GM18873 (cell line): ENCODE measurements around the gene ETV5.
A peak's percentile ranks its signal among the peaks of the same experiment; 100 is the strongest.

Experiments used
- ATAC-seq: cut with Tn5 transposase; IDR thresholded peaks from one replicate; pipeline ENCODE4 v1.9.1; 2021; ENCODE audit warnings: mild to moderate bottlenecking, moderate library complexity, moderate number of reproducible peaks; ENCODE audit not compliant: unreplicated experiment, low FRiP score

Gene ETV5

DNA sequence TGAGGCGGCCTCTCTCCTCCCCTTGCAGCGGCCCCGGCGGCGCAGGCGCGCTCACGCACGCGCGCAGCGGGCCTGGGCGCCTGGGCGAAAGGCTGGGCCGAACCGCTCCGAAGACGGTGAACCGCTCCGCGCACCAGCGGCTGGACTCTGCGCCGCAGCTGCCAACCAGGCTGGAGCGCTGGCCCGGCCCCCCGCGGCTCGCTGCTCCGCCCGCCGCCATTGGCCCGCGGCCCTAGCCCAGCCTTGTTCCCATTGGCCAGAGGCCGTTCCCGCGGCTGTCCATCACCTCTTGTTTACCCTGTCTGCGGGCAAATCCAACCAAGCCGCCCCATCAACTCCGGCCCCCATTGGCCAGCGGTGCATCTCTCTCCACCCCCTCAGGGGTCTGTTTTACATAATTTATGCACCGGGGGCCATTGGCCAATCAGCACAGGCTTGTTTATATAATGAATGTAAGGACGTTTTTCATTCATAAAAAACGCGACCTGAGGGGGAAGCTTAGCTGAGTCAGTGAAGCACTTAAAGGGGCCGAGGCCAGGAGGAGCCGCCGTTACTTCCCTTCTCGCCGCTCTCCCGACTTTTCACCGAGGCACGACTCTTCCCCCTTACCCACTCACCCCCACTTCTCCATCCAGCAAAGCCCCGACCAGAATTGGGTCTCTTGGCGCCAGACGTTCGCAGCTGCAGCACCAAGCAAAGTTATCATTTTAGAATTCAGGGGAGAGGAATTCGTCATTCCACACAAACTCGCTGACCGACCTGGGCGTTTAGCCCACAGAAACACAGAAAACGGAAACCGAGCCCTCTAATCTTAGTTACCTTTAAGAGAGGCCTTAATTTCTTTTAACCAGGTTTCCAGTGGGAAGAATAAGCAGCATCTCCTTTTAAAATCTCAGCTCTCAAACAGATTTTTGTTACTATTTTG, at the start of gene ETV5:
Gene ETV5 (minus strand): TSS at position 149 of the 925 bp plus-strand sequence. CDS start 3,221 bp downstream, outside the sequence.
- ATAC-seq, result peak; percentile 98

DNA sequence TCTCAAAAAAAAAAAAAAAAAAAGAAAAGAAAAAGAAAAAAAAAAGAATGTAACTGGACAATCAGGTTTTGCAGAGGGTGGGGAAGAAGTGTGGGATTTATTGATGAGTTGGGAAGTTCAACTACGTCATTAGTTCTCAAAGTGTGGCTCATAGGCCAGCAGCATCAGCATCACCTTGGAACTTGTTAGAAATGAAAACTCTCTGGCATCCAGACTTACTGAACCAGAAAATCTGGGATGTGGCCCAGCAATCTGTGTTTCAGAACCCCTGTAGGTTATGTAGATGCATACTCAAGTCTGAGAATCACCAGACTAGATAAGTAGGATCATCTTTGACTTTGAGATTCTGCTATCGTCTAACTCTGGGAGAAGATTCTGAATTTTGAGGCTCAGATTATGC, 45.8 kb upstream of the ETV5 start:
- no peak for ATAC-seq

DNA sequence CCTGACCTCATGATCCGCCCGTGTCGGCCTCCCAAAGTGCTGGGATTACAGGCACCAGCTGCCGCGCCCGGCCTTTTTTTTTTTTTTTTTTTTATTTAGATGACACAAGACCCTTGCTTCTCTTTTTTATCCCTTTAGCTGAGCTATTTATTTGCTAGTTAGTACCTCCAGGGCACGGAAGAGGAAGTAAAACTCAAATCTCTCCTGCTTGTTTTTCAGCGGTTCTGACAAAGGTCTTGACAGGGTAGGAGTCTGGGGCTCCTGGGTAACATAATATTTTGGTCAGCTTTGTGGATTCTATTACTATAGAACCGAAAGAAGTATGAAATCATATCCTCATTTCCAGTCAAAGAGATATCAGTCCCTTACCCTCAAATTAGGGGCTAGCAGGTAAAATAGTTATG, 44.0 kb upstream of the ETV5 start:
- peak; percentile 84 for ATAC-seq

DNA sequence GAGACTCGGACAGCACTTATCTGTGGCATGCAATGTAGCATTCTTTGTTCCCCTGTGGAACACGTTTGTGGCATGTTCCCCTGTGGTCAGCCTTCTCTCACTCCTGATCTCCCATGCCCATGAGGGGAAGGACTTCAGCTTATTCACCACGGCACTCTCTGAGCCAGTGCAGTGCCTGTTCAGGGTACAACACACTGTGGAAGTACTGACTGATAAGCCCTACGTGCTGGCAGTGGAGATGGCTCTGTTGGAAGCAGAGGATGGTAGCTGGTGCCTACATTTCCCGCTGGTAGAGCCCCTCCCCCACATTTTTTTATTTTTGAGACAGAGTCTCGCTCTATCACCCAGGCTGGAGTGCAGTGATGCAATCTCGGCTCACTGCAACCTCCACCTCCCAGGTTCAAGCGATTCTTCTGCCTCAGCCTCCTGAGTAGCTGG, 43.5 kb upstream of the ETV5 start:
- no peak for ATAC-seq

DNA sequence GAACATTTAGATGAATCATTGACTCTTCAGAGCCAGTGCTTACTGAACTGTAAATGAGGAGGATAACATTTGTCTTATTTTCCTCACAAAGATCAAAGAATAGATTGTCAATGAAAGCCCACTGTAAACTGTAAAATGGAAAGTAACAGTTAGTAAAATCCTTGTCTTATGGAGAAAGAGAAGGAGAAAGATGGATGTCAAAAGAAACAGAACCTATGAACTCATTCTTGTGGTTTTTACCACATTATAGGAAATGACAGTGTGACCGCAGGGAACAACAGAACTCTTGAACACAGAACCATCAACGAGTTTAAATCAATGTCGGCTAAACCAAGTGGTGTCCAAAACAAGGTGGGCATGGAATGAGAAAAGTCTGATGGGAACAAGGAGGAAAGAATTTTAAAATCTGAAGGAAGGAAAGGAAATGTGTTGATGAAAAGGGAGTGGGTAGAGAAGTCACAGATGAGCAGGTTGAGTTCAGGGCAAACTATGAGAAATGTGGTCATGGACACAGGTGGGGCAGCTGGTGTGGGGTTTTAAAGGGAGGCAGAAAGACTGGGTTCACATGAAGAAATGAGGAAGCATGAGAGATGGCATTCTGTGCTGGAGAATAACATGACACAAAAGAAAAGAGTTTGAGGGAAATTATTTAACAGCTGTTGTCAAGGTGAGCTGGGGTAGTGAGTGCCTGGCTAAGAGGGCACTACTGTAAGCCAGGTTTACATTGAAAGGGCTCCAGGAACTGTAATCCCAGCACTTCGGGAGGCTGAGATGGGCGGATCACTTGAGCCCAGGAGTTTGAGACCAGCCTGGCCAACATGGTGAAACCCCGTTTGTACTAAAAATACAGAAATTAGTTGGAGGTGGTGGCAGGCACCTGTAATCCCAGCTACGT, 42.4 kb upstream of the ETV5 start:
- no peak for ATAC-seq

DNA sequence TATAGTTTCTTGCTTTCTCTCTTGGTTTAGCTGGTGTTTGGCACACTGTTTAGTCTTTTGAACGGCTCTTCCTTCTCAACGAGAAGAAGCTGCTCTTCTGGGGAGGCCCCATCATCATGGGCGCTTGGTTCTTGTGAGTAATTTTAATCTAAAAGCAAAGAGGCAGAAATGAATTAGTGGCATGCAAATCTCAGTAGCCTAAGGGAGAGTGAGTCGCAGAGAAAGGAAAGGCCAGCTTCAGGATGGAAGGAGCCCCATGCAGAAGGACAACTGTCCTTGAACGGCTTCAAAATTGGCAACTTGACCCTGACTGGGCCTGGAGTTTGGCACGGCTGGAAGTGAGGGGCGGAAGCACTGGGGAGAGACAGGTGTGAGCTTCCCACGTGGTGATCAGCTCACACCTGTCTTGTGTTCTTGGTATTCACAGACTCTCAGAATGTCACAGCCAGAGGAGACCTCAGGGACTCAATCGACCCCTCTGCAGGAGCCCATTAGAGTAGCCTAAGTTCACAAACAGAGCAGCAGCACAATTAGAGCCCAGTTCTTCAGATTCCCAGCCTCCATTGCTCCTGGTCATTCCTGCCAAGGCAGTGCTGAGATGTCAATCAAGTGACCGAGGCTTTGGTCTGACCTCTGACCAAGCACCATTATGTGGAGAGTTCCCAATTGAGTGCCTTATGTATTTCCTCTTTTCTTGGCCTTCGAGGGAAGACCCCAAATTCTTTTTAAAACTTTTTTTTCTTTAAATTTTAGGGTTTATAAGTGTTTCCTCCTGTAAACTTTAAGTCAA, 41.3 kb upstream of the ETV5 start:
- no peak for ATAC-seq

DNA sequence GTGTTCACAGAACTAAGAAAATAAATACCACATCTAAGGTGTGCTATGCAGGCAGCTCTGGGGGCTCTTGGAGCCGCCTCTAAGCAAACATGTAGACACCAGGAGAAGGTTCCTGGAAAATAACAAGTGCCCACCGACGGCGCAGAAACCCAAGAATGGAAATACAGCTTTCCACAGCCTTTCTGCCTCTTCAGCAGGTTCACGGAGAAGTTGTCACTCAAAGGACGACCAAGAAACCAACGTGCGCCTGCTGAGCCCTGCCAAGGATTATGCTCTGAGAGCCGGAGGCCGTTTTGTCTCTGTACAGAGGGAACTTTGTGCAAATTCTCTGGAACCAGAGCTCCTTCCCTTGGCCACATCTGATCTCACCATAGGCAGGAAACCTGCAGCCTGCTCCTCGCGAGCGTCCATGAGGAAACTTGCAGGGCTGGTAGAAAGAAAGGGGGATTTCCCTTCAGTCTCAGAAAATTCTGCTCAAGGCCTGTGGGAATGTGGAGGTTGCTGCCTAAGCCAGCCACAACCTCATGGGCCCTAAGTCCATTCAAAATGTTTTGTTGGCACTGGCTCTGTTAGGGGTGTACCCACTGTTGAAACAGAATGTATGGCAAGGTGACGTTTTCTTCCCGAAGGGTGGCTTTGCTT, 40.6 kb upstream of the ETV5 start:
- no peak for ATAC-seq

DNA sequence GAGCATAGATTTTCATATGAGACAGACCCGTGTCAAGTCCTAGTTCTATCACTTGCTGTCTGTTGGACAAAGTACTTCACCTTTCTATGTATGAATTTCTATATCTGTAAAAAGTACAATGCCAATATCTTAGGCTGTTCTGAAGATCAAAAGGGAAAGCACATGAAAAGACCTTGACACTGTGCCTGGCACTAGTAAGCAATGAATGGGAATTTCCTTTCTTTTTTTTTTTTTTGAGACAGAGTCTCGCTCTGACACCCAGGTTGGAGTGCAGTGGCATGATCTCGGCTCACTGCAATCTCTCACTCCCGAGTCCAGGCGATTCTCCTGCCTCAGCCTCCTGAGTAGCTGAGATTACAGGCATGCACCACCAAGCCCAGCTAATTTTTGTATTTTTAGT, 35.4 kb upstream of the ETV5 start:
- ATAC-seq, result no peak

DNA sequence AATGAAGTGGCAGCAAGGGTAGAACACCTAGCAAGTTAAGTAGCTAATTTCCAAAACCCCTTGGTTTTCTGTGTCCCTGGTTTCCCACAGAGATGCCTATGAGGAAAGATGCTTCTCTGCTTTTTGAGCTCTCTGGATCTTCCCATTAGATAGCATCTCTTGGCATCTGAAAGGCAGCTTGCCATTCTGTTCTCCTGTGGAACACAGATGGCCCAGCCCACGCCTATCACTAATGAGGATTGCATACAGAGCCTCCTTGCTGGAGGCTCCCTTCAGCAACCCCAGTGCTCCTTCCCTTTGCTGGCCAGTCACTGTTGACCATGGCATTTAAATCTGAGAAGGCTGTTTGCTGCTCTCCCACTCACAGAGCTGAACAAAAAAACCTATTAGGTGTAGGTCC, 34.4 kb upstream of the ETV5 start:
- no peak for ATAC-seq

DNA sequence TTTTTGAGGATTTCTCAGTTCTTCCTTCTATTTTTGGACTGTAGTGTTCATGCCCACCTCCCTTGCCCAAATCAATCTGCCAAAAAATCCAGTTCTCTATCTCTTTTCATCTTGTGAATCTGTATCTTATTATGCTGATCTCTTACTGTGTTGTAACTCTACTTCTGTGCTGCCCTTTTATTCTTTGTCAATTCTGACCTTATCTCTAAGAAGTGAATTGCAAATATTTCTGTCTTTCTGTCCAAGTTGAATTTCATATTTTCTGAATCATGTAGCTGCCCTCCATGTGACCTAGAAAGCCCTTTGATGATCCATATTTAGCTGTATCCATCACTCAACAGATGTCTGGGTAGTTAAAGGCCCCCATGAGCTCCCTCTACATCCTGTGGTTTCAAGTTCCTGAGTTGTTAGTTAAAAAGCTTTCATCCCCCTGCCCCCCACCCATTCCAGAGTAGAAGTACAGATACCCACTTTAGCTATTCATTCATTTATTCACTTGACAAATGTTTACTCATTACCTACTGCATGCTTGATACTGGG, 33.6 kb upstream of the ETV5 start:
- ATAC-seq, result no peak

DNA sequence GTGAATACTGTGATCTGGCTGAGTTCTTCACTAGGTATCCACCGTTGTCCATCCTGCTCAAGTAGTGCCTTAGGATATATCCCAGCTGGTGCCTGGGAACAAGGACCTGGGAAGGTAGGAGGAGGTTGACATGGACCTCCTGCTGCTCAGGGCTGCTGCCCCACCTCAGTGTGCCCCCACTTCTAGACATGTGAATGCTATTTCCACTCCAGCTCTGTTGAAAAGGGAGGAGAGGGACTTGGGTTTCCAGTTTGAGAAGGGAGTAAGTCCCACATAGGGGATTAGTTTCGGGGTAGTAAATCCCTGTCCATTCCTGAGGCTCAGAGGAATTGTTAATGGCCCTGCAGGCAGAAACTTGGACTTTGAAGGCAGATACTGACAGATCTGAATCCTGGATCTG, 32.9 kb upstream of the ETV5 start:
- no peak for ATAC-seq

DNA sequence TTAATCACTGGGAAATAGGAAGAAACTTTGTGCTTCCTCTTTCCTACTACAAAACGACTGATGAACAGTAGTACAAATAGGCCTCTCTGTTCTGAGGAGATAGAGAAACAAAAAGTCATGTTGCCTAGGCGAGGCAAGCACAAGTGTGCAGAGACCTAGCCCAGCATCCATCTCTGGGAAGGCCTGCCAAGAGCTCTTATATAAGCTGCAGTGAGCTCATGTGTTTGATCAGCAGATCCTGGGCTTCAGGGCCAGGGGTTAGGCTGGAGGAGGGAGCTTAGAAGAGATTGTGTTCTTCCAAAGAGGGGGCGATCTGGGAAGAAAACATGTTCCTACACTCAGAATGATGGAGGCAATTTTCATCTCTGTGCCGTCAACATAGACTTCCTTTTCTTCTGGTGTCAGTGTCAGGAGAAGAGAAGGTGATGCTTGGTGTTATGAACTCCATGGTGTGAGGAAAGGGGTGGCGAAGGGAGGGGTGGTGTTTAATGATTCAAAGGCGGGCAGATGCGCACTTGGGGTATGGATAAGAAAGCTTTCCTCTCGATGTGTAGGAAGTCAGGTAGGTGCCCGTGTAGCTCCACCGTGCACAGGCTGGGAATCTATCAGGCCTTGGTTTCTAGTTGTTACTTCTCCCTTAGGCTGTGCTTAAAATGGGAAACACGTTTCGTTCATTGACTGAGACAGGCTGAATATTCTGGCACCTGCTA, 29.5 kb upstream of the ETV5 start:
- no peak for ATAC-seq

DNA sequence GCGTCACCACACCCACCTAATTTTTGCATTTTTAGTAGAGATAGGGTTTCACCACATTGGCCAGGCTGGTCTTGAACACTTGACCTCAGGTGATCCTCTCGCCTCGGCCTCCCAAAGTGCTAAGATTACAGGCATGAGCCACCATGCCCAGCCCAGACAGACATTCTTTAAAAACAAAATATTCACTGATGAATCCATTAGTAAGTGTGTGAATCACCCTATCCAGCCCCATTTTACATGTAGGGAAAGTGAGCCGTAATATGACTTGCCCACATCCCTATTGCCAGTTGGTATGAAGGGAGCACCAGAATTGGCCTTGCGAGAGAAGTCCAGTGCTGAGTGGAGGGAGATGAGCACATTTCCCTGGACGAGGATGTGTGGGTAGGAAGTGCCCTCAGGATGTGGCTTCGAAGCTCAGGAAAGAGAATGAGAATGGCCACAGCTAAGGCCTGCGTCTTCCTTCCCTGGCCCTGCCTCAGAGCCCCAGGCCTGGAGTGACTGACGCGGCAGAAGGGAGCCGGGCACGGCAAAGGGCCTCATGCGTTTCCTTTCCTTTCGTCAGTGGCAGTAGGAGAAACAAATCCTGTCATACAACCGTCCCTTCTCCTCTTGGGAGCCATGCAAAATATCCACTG, 28.3 kb upstream of the ETV5 start:
- ATAC-seq, result no peak

DNA sequence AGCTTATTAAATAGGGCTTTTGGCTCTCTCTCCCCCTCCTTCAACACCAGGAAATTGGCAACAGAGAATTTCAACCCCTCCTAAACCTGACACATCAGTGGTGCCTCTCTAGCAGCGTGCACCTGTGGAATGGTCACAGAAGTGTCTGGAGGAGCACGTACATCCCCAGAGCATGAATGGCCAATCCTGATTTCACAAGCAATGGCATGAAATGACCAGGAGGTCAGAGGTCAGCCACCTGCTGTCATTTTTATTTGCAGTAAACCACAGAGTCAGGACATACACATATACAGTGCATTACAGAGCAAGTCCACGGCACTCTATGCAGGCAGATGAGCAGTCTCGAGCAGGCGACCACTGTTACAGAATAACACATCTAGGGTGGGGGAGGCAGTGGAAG, 25.1 kb upstream of the ETV5 start:
- ATAC-seq, result no peak

DNA sequence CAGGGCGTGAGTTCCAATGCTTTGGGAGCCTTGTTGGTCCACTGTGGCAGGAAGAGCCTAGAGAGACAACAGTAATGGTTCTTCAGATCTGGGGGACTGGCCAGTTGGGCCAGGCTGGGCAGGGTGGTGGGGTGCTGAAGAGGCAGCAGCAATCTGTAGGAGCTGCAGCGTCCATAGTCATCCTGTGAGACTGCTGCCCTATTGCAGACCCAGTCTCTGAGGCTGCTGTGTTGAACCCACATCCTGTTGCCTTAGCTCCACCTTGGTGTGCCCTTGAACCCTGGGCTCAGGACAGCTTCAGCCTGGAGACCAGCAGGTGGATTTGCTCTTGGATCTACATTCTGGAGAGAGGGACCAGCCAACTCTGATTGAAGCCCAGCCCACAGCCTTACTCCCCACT, 23.6 kb upstream of the ETV5 start:
- no peak for ATAC-seq

DNA sequence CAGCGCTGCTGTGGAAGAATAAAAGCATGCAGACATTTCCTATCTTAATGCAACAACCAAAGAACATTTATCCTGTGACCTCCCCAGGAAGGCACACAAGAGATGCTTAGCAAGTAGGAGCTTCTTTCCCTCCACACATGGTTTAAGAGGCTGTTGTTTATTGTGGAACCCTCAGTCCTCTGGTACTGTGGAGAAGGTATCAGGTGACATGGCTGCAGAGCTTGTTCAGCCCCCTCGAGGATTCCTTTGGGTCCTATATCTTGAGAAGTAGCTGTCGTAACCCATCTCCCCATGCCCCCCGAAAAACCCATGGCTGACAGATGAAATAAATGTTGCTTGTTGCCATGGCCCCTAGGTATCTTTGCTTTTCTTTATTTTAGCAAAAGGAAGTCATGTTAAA, 20.3 kb upstream of the ETV5 start:
- ATAC-seq, result no peak

DNA sequence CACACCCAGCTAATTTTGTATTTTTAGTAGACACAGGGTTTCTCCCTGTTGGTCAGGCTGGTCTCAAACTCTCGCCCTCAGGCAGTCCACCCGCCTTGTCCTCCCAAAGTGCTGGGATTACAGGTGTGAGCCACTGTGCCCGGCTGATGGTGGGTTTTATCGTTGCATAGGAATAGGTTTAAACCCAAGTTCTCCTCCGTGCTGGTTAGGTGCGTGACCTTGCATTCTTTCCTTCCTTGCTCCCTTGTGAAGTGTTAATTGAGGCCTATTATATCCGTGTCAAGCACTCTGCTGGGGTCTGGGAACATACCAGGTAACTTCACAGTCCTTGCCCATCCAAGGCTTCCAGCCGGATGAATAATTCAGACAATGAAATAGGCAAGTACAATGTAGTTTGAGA, 19.3 kb upstream of the ETV5 start:
- ATAC-seq, result no peak

DNA sequence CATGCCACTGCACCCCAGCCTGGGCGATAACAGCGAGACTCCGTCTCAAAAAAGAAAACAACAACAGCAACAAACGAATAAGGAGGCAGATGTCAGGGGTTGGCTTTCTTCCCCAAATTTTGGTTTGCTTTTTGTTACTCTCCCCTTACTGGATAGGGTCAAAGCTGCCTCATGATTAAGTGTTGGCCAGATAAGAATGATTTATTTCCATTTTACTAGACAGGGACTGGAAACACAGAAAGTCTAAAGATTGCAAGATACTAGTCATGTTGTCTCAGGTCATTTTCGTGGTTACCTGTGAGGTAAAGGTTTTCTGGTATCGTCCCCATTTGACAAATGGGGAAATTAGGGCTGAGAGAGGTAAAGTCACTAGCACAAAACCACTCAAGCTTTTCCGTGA, 18.6 kb upstream of the ETV5 start:
- ATAC-seq, result no peak

DNA sequence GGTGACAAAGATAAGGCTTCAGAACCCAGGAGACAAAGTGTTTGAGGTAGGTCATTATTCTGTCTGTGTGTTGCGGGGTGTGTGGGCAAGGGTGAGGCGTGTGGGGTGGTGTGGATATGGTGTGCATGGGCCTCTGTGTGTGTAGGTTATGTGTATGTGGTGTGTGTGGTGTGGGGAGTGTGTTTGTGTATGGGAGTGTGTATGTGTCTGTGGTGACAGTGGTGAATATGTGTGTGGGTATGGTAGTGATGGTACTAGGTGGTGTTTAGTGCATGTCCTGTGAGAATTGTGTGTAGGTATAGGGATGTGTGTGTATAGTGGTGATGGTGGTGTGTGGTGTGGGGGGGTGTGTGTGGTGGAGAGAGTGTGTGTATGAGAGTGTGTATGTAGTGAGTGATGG, 16.2 kb upstream of the ETV5 start:
- ATAC-seq, result no peak
